Fibroblast of lung (primary cell): ENCODE results near the gene HIPK2. TPM values are rescaled to one million over a fixed set of nuclear protein-coding genes. Genes with fewer than 3 reads are reported as not detected.

Experiments used
- DNase-seq, 2 donors: peaks; one replicate each; pipeline versions ENCODE4 v3.0.0 to v3.0.0-alpha.2; 2010; ENCODE audit warnings: low read depth in 2 of 2
- H2AFZ ChIP-seq: 2 replicates; pipeline ENCODE4 v1.5.1; 2012; ENCODE audit warnings: low read length, control low read depth, inconsistent platforms
- H3K27ac ChIP-seq: 2 replicates; pipeline ENCODE4 v1.5.1; 2011; ENCODE audit warnings: low read length, control low read depth; ENCODE audit not compliant: insufficient read depth
- H3K27me3 ChIP-seq: 2 replicates; pipeline ENCODE4 v1.5.1; 2011; ENCODE audit warnings: mild to moderate bottlenecking, low read length; ENCODE audit not compliant: control insufficient read depth, insufficient read depth
- H3K36me3 ChIP-seq: 2 replicates; pipeline ENCODE4 v1.5.1; 2011; ENCODE audit warnings: low read length; ENCODE audit not compliant: control insufficient read depth, insufficient read depth
- H3K4me1 ChIP-seq: 2 replicates; pipeline ENCODE4 v1.5.1; 2011; ENCODE audit warnings: low read length; ENCODE audit not compliant: control insufficient read depth, insufficient read depth; ENCODE audit errors: extremely low read depth
- H3K4me2 ChIP-seq: 2 replicates; pipeline ENCODE4 v1.5.1; 2011; ENCODE audit warnings: low read length, control low read depth; ENCODE audit not compliant: insufficient read depth; ENCODE audit errors: extremely low read depth
- H3K4me3 ChIP-seq, 4 experiments: fragments of 200-600 bp in 1 of 4; sonication (generic) in 1 of 4; replicated peaks in 1 of 4; 2 replicates each; pipeline ENCODE4 v1.5.1; 2011 to 2016; ENCODE audit warnings: low read length in 4 of 4, low read depth in 3 of 4, mild to moderate bottlenecking in 3 of 4, control low read depth in 2 of 4, inconsistent platforms in 1 of 4, mixed read lengths in 1 of 4; ENCODE audit not compliant: insufficient read depth in 1 of 4; ENCODE audit errors: control extremely low read depth in 1 of 4
- H3K79me2 ChIP-seq: 2 replicates; pipeline ENCODE4 v1.5.1; 2012; ENCODE audit warnings: mild to moderate bottlenecking, low read length, inconsistent platforms; ENCODE audit not compliant: control insufficient read depth, insufficient read depth
- H3K9ac ChIP-seq: 2 replicates; pipeline ENCODE4 v1.5.1; 2011; ENCODE audit warnings: mild to moderate bottlenecking, low read length, control low read depth; ENCODE audit not compliant: insufficient read depth
- H3K9me3 ChIP-seq: 2 replicates; pipeline ENCODE4 v1.5.1; 2012; ENCODE audit warnings: low read depth, low read length; ENCODE audit not compliant: control insufficient read depth, insufficient read depth
- H4K20me1 ChIP-seq: 2 replicates; pipeline ENCODE4 v1.5.1; 2011; ENCODE audit warnings: low read length; ENCODE audit not compliant: control insufficient read depth, insufficient read depth; ENCODE audit errors: extremely low read depth
- EZH2 ChIP-seq: IDR thresholded peaks from 2 replicates; pipeline ENCODE4 v1.5.1; 2012; ENCODE audit warnings: low read length, control low read depth, mild to moderate bottlenecking; ENCODE audit errors: missing control alignments
- polyA plus RNA-seq, 2 donors: library from polyadenylated mRNA; depleted of rRNA in 1 of 2; stranded (reverse) in 1 of 2; unstranded in 1 of 2; fragments of >200 nt; gene quantifications; 2 replicates each; pipeline ENCODE4 v1.2.1, GENCODE V29; 2011 to 2012; ENCODE audit warnings: missing spikeins in 1 of 2
- total RNA-seq: library from RNA; depleted of rRNA; stranded (reverse); fragments of >200 nt; gene quantifications from 2 replicates; pipeline ENCODE4 v1.2.1, GENCODE V29; 2014
- TF ChIP-seq, protein P1 (sequence below), 2 donors: IDR thresholded peaks in 1 of 2; conservative IDR thresholded peaks in 1 of 2; 1 replicate in 1 of 2; 2 replicates in 1 of 2; pipeline ENCODE4 v1.5.1; 2011 to 2012; ENCODE audit warnings: low read length in 2 of 2, control low read depth in 1 of 2, inconsistent platforms in 1 of 2, low read depth in 1 of 2, mild to moderate bottlenecking in 1 of 2

The HIPK2 gene
- total and polyA plus RNA-seq, 2 donors (not counting 1 experiment from before 2014, with no cell fraction given) = 10.1 to 11.1 TPM

DNA sequence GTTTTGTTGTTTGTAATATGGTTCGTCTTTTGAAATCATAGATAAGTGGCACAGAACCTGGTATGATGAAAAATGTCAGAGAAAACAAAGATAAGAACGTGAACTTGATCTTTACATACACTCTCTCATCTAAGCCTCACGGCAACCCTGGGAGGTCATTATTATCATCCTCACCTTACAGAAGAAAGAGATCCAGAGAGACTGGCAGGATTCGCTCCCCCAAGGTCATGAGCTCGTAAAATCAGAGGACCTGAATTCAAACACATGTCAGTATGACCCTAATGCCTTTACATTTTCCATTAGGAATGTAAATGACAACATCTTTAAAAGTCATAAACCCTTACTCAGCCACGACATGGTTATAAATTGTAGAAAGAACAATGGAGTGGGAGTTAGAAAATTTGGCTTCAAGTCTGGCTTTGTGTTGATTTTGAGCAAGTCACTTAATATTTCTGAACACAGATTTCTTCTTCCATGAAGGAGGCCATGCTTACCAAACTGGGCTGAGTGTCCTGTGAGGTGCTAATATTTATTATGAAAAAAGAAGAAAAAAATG is 35.9 kb downstream of the HIPK2 start:
- no peaks in the 10 kb centered on the region for H3K36me3 ChIP-seq
- peaks cover 81% of the 10 kb centered on the region for H3K79me2 ChIP-seq
- H3K4me1 ChIP-seq = peaks cover 16% of the 10 kb centered on the region
- no peaks in the 10 kb centered on the region for H3K9me3 ChIP-seq
- no peak overlapping the region for H3K4me2 ChIP-seq
- H2AFZ ChIP-seq = no peak overlapping the region
- H3K9ac ChIP-seq = no peak overlapping the region
- no peak overlapping the region for H3K27ac ChIP-seq
- H3K27me3 ChIP-seq = no peaks in the 10 kb centered on the region
- no peak for TF ChIP-seq EZH2
- TF ChIP-seq, protein P1, sequence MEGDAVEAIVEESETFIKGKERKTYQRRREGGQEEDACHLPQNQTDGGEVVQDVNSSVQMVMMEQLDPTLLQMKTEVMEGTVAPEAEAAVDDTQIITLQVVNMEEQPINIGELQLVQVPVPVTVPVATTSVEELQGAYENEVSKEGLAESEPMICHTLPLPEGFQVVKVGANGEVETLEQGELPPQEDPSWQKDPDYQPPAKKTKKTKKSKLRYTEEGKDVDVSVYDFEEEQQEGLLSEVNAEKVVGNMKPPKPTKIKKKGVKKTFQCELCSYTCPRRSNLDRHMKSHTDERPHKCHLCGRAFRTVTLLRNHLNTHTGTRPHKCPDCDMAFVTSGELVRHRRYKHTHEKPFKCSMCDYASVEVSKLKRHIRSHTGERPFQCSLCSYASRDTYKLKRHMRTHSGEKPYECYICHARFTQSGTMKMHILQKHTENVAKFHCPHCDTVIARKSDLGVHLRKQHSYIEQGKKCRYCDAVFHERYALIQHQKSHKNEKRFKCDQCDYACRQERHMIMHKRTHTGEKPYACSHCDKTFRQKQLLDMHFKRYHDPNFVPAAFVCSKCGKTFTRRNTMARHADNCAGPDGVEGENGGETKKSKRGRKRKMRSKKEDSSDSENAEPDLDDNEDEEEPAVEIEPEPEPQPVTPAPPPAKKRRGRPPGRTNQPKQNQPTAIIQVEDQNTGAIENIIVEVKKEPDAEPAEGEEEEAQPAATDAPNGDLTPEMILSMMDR (conservative IDR thresholded peaks at IDR 0.05 in 1 of 2, IDR thresholded peaks at IDR 0.05 in 1 of 2; ENCODE audit: low read depth in 1 of 2, low read length in 2 of 2) = no peak
- H4K20me1 ChIP-seq = peaks cover 1% of the 10 kb centered on the region
- no peak for DNase-seq
- H3K4me3 ChIP-seq = no peak overlapping the region

DNA sequence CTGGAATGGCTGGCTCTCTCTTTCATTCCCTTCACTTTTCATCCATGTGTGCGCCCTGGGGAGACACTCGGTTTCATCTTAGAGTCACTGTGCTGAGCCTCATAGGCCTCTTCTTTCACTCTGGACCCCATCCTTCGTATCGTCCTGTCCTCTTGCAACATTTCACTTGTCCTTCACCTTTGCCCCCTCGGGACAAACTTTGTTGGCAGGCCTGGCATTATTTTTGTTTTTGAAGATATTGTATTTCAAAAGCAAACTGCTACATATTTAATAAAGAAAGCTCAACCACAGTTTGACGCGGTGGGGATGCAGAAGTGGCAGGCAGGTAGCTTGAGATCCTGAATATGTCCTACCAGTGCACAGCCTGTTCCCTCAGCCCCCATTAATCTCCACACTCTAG is 36.6 kb downstream of the HIPK2 start:
- no peaks in the 10 kb centered on the region for H3K36me3 ChIP-seq
- H3K9ac ChIP-seq = no peak overlapping the region
- peaks cover 81% of the 10 kb centered on the region for H3K79me2 ChIP-seq
- no peak for TF ChIP-seq EZH2
- no peak overlapping the region for H3K27ac ChIP-seq
- H3K4me2 ChIP-seq = no peak overlapping the region
- H3K27me3 ChIP-seq = no peaks in the 10 kb centered on the region
- H3K9me3 ChIP-seq = no peaks in the 10 kb centered on the region
- DNase-seq = no peak
- H3K4me3 ChIP-seq = no peak overlapping the region
- H4K20me1 ChIP-seq = peaks cover 1% of the 10 kb centered on the region
- peaks cover 16% of the 10 kb centered on the region for H3K4me1 ChIP-seq
- H2AFZ ChIP-seq = no peak overlapping the region

DNA sequence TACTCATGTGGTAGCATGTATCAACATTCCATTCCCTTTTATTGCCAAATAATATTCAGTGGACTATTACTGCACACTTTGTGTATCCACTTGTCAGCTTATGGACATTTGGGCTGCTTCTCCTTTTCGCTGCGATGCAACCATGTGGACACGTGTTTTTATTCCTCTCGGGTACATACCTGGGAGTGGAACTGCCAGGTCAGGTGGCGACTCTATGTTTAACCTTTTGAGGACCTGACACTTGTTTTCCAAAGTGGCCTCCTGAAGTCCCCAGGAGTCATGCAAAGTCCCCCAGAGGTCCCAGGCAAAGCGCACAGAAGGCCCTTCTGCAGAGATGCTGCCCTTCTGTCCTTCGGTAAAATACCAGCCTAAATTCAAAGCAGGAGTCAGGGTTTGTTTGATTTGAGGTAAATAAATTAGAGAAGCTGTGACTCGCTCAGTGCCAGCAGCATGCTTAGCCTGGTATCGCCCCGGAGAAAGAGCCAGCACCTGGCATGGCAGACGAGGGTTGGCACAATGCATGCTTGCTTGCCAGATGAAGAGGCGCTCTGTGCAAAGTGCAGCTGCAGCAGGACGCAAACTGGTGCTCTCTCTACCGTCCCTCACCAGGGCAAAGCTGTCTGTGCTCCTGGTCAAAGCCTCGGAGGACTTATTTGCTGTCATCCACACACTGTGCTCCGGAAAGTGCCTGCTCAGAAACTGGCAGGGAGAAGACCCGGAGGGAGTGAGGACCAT is 37.8 kb downstream of the HIPK2 start:
- Histone ChIP-seq H3K27ac (no peak overlapping the region), H3K4me1 (peaks cover 10% of the 10 kb centered on the region), H4K20me1 (peaks cover 1% of the 10 kb centered on the region), H2AFZ (no peak overlapping the region), H3K36me3 (no peaks in the 10 kb centered on the region), H3K79me2 (peaks cover 81% of the 10 kb centered on the region), H3K4me2 (no peak overlapping the region), H3K27me3 (no peaks in the 10 kb centered on the region), H3K9ac (no peak overlapping the region), H3K4me3 (no peak overlapping the region), H3K9me3 (no peaks in the 10 kb centered on the region)
- no peak for DNase-seq
- TF ChIP-seq, protein P1 (conservative IDR thresholded peaks at IDR 0.05 in 1 of 2, IDR thresholded peaks at IDR 0.05 in 1 of 2; ENCODE audit: low read depth in 1 of 2, low read length in 2 of 2) = no peak
- TF ChIP-seq EZH2 = no peak
